GM06990 (cell line): ENCODE data around the gene SEC14L5.

Experiments used
- DNase-seq: peaks from one replicate; pipeline ENCODE4 v3.0.0-alpha.2; 2011; ENCODE audit not compliant: insufficient read length; ENCODE audit errors: extremely low read depth
- H3K27me3 ChIP-seq: replicated peaks from 2 replicates; pipeline ENCODE4 v1.6.0; 2011; ENCODE audit warnings: low read length; ENCODE audit not compliant: control insufficient read depth, insufficient read depth
- H3K36me3 ChIP-seq: 2 replicates; pipeline ENCODE4 v1.5.1; 2011; ENCODE audit warnings: low read length; ENCODE audit not compliant: control insufficient read depth, insufficient read depth
- H3K4me3 ChIP-seq: replicated peaks from 2 replicates; pipeline ENCODE4 v1.5.1; 2011; ENCODE audit warnings: low read depth, mild to moderate bottlenecking, control low read depth, low read length
- TF ChIP-seq, protein P1 (sequence below): IDR thresholded peaks from 2 replicates; pipeline ENCODE4 v1.5.1; 2011; ENCODE audit warnings: low read length, control low read depth, mild to moderate bottlenecking, inconsistent platforms; ENCODE audit not compliant: insufficient read depth, poor library complexity, severe bottlenecking

The SEC14L5 gene

DNA sequence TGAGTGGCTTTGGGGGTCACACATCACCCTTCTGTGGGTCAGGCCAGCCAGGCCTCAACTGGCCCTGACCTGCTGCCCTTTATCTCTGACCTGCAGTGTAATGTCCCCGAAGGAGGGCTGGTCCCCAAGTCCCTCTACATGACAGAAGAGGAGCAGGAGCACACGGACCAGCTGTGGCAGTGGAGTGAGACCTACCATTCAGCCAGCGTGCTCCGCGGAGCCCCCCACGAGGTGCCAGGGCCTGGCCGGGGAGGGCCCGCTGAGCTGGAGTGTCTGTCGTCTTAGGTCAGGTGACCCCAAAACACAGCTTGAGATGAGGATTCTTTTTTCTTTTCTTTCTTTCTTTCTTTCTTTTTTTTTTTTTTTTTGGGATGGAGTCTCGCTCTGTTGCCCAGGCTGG lies 49.1 kb downstream of the SEC14L5 start:
- DNase-seq, result no peak
- Histone ChIP-seq H3K36me3 (no peaks in the 10 kb centered on the region), H3K27me3 (no peaks in the 10 kb centered on the region; the same call in 1 of the 2 replicates), H3K4me3 (no peak overlapping the region)
- TF ChIP-seq, protein P1, sequence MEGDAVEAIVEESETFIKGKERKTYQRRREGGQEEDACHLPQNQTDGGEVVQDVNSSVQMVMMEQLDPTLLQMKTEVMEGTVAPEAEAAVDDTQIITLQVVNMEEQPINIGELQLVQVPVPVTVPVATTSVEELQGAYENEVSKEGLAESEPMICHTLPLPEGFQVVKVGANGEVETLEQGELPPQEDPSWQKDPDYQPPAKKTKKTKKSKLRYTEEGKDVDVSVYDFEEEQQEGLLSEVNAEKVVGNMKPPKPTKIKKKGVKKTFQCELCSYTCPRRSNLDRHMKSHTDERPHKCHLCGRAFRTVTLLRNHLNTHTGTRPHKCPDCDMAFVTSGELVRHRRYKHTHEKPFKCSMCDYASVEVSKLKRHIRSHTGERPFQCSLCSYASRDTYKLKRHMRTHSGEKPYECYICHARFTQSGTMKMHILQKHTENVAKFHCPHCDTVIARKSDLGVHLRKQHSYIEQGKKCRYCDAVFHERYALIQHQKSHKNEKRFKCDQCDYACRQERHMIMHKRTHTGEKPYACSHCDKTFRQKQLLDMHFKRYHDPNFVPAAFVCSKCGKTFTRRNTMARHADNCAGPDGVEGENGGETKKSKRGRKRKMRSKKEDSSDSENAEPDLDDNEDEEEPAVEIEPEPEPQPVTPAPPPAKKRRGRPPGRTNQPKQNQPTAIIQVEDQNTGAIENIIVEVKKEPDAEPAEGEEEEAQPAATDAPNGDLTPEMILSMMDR, result no peak

DNA sequence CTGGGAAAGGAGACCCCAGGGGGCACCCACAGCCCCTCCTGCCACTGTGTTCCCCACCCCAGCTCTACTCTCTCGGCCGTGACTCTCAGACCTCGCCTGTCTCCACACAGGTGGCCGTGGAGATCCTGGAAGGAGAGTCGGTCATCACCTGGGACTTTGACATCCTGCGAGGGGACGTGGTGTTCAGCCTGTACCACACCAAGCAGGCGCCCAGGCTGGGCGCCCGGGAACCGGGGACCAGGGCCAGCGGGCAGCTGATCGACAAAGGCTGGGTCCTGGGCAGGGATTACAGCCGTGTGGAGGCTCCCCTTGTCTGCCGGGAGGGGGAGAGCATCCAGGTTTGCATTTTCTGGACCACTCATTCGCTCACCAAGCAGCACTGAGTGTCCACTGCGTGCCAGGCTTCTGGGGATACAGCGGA lies 50.2 kb downstream of the SEC14L5 start:
- no peaks in the 10 kb centered on the region for H3K36me3 ChIP-seq
- H3K27me3 ChIP-seq, result no peaks in the 10 kb centered on the region; the same call in 1 of the 2 replicates
- H3K4me3 ChIP-seq, result no peak overlapping the region
- DNase-seq, result no peak
- TF ChIP-seq, protein P1, result no peak

DNA sequence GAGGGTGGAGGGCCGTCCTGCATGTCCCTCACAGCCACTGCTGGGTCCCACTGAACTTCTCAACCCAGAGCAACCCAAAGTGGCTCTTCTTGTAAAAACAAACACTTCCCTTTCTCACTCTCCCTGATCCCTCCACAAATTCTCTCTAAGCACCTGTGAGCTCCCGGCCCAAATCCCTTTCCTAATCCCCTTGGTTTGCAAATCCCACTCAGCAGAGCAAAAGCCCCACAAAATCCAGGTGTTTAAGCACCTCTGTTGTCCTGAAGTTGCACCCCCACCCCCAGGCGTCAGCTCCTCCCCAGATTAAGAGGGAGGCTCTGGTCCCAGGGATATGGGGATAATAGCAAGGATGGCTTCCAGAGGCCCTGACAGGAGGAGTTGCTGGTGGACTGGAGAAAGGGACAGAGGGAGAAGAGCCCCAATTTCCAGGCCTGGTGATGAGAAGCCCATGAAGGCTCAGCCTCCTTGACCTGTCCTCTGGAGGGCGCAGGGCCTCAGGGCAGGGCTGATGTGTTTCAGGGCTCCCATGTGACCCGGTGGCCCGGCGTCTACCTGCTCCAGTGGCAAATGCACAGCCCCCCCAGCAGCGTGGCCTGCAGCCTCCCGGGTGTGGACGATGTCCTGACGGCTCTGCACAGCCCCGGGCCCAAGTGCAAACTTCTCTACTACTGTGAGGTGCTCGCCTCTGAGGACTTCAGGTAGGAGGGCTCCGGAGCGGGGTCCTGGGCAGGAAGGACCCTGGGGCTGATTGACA lies 52.6 kb downstream of the SEC14L5 start:
- no peak for DNase-seq
- no peaks in the 10 kb centered on the region; the same call in none of the 2 replicates for H3K27me3 ChIP-seq
- TF ChIP-seq, protein P1, result peak; percentile 27

DNA sequence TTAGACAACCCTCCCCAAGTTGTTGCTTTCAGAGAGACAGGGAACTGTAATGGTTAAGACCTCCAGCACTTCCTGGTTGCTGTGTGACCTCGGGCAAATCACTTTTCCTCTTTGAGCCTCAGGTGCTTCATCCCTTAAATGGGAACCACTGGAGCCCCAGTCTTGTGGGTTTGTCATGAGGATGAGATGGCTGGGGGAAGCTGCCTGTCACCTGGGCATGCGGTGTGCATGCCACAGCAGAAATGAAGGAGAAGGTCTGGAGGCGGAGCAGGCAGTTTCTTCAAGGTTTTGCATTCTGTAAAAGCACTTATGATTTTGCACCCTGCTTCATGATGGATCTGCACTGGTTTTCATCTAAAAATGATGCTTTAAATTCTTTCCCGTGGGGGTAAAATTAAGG lies 53.5 kb downstream of the SEC14L5 start:
- Histone ChIP-seq H3K27me3 (no peaks in the 10 kb centered on the region; the same call in none of the 2 replicates), H3K4me3 (no peak overlapping the region), H3K36me3 (no peaks in the 10 kb centered on the region)
- no peak for DNase-seq
- TF ChIP-seq, protein P1, result no peak

More for the DNA sequence above, 52.6 kb downstream of the SEC14L5 start:
- Histone ChIP-seq H3K36me3 (no peaks in the 10 kb centered on the region), H3K4me3 (no peak overlapping the region)

DNA sequence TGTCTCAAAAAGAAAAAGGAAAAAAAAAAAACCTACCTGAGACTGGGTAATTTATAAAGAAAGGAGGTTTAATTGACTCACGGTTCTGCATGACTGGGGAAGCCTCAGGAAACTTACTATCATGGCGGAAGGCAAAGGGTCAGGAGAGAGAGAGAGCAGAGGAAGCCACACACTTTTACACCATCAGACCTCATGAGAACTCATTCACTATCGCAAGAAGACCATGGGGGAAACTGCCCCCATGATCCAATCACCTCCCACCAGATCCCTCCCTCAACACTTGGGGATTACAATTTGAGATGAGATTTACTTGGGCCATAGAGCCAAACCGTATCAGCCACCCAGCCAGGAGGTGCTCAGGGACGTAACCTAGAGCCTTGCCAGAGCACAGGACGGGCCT lies 54.8 kb downstream of the SEC14L5 start:
- TF ChIP-seq, protein P1, result no peak
- no peaks in the 10 kb centered on the region for H3K36me3 ChIP-seq
- DNase-seq, result no peak
- no peaks in the 10 kb centered on the region; the same call in none of the 2 replicates for H3K27me3 ChIP-seq
- no peak overlapping the region for H3K4me3 ChIP-seq
